CD4-positive, CD25-positive, alpha-beta regulatory T cell (primary cell): Measurements from ENCODE around the gene RPL13. TPM values are rescaled to one million over a fixed set of nuclear protein-coding genes. Genes with fewer than 3 reads are reported as not detected.
A peak's percentile ranks its signal among the peaks of the same experiment; 100 is the strongest.

Experiments used
- ATAC-seq, 2 donors: fragments of 150-1000 bp; cut with Tn5 transposase; one replicate each; pipeline ENCODE4 v1.10.0; 2021; ENCODE audit warnings: low read depth in 2 of 2, moderate number of reproducible peaks in 2 of 2, moderate library complexity in 1 of 2
- DNase-seq, 3 donors: peaks; one replicate each; pipeline versions ENCODE4 v3.0.0 to v3.0.0-alpha.2; 2012 to 2022; ENCODE audit warnings: mixed read lengths in 1 of 3
- H3K27ac ChIP-seq: one replicate; pipeline ENCODE4 v1.7.0; 2013; ENCODE audit warnings: mild to moderate bottlenecking, low read length; ENCODE audit not compliant: insufficient read depth, poor library complexity, severe bottlenecking
- H3K27me3 ChIP-seq: one replicate; pipeline ENCODE4 v1.7.0; 2013; ENCODE audit warnings: low read length; ENCODE audit not compliant: control insufficient read depth, insufficient read depth
- H3K36me3 ChIP-seq: one replicate; pipeline ENCODE4 v1.7.0; 2013; ENCODE audit warnings: mild to moderate bottlenecking, low read length, moderate library complexity; ENCODE audit not compliant: control insufficient read depth, insufficient read depth
- H3K4me1 ChIP-seq: 2 replicates; pipeline ENCODE4 v1.7.0; 2013; ENCODE audit warnings: mild to moderate bottlenecking, low read length; ENCODE audit not compliant: insufficient read depth, control insufficient read depth, poor library complexity, severe bottlenecking
- H3K4me3 ChIP-seq: one replicate; pipeline ENCODE4 v1.7.0; 2013; ENCODE audit warnings: low read depth, mild to moderate bottlenecking, low read length, moderate library complexity
- H3K9me3 ChIP-seq, 2 experiments: 1 replicate in 1 of 2; 2 replicates in 1 of 2; pipeline ENCODE4 v1.7.0; 2013; ENCODE audit warnings: low read length in 2 of 2, mild to moderate bottlenecking in 1 of 2, moderate library complexity in 1 of 2; ENCODE audit not compliant: control insufficient read depth in 2 of 2
- H3K27ac Mint-ChIP-seq, 3 donors: one replicate each; pipeline ENCODE4 v1.8.0; 2020 to 2022; ENCODE audit warnings: mild to moderate bottlenecking in 3 of 3, mixed read lengths in 3 of 3, moderate library complexity in 2 of 3
- H3K27me3 Mint-ChIP-seq: one replicate; pipeline ENCODE4 v1.8.0; 2022; ENCODE audit warnings: mild to moderate bottlenecking, mixed read lengths
- H3K36me3 Mint-ChIP-seq: one replicate; pipeline ENCODE4 v1.8.0; 2020; ENCODE audit warnings: mixed read lengths
- H3K4me1 Mint-ChIP-seq, 4 donors: one replicate each; pipeline ENCODE4 v1.8.0; 2020 to 2022; ENCODE audit warnings: mixed read lengths in 4 of 4, mild to moderate bottlenecking in 1 of 4
- H3K4me3 Mint-ChIP-seq, 4 donors: one replicate each; pipeline ENCODE4 v1.8.0; 2020 to 2022; ENCODE audit warnings: mild to moderate bottlenecking in 4 of 4, mixed read lengths in 4 of 4, moderate library complexity in 3 of 4
- H3K9me3 Mint-ChIP-seq, 7 donors: one replicate each; pipeline ENCODE4 v1.8.0; 2020 to 2022; ENCODE audit warnings: mixed read lengths in 7 of 7, mild to moderate bottlenecking in 3 of 7, moderate library complexity in 2 of 7
- polyA plus RNA-seq, 4 donors: library from polyadenylated mRNA; unstranded; fragments of 300-500 nt; fragmentation: Illumina TruSeq; gene quantifications; one replicate each; pipeline ENCODE4 v1.2.3, GENCODE V29; 2021
- total RNA-seq: library from RNA; stranded (reverse); gene quantifications from one replicate; pipeline ENCODE4 v1.2.3, GENCODE V29; 2022

RPL13 gene
- total and polyA plus RNA-seq, 5 donors from 2014 or later, result 3,164 to 6,519 (median 4,220) TPM

- Mint-ChIP-seq H3K9me3 (no peaks in the 10 kb centered on the region), H3K36me3 (peaks cover 3% of the 10 kb centered on the region), H3K4me1 (peaks cover 0 to 9% (median 4%) of the 10 kb centered on the region in 4 donors), H3K27ac (no peak overlapping the region), H3K4me3 (no peak overlapping the region), H3K27me3 (peaks cover 14% of the 10 kb centered on the region)
- no peaks in the 10 kb centered on the region for H3K36me3 ChIP-seq
- no peak for ATAC-seq
- H3K4me3 ChIP-seq, result no peak overlapping the region
- H3K9me3 ChIP-seq, result no peaks in the 10 kb centered on the region
- peaks cover 4% of the 10 kb centered on the region for H3K27me3 ChIP-seq
- no peak overlapping the region for H3K27ac ChIP-seq
- DNase-seq, result no peak
- H3K4me1 ChIP-seq, result peaks cover 20% of the 10 kb centered on the region
Observed at GRCh38 chr16:89571636-89572035, 11.2 kb downstream of the RPL13 start.

DNA sequence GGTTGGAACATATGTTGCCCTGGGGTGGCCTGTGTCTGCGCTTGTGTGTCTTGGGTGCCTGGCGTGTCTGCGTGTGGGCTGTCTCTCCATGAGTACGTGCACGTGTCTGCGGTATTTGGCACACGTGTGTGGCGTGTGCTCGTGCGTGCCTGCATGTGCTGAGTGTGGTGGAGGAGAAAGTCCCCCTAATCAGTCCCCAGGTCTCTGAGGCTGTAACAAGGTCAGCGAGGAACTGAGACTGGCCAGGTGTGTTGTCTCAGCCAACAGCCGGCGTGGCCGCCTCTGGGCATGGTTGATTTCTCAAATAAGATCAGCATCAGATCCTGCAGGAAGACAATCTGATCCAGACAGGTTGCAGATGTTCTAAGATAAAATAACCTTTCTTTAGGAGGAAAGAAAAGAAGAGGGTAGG is 11.6 kb downstream of the RPL13 start:
- H3K4me3 Mint-ChIP-seq, result no peak overlapping the region
- peaks cover 3% of the 10 kb centered on the region for H3K36me3 Mint-ChIP-seq
- H3K4me3 ChIP-seq, result no peak overlapping the region
- H3K4me1 ChIP-seq, result peaks cover 20% of the 10 kb centered on the region
- H3K27me3 ChIP-seq, result peaks cover 4% of the 10 kb centered on the region
- H3K27me3 Mint-ChIP-seq, result peaks cover 14% of the 10 kb centered on the region
- H3K4me1 Mint-ChIP-seq, result peaks cover 0 to 9% (median 4%) of the 10 kb centered on the region in 4 donors
- no peak overlapping the region for H3K27ac Mint-ChIP-seq
- DNase-seq (no peak), ATAC-seq (no peak)
- no peak overlapping the region for H3K27ac ChIP-seq
- no peaks in the 10 kb centered on the region for H3K9me3 Mint-ChIP-seq
- no peaks in the 10 kb centered on the region for H3K9me3 ChIP-seq
- H3K36me3 ChIP-seq, result no peaks in the 10 kb centered on the region

- peaks cover 20% of the 10 kb centered on the region for H3K4me1 ChIP-seq
- no peak overlapping the region for H3K27ac ChIP-seq
- H3K4me3 Mint-ChIP-seq, result peak overlapping the region in 3 of 4 donors; percentile 48 to 61 (median 57)
- H3K36me3 Mint-ChIP-seq, result peaks cover 1% of the 10 kb centered on the region
- ATAC-seq (no peak), DNase-seq (no peak)
- H3K27me3 Mint-ChIP-seq, result peaks cover 20% of the 10 kb centered on the region
- H3K36me3 ChIP-seq, result no peaks in the 10 kb centered on the region
- peaks cover 0 to 9% (median 6%) of the 10 kb centered on the region in 4 donors for H3K4me1 Mint-ChIP-seq
- no peak overlapping the region for H3K27ac Mint-ChIP-seq
- no peaks in the 10 kb centered on the region for H3K9me3 Mint-ChIP-seq
- H3K4me3 ChIP-seq, result no peak overlapping the region
- H3K27me3 ChIP-seq, result peaks cover 4% of the 10 kb centered on the region
- H3K9me3 ChIP-seq, result no peaks in the 10 kb centered on the region
Observed at GRCh38 chr16:89572485-89573205, 12.2 kb downstream of the RPL13 start.

DNA sequence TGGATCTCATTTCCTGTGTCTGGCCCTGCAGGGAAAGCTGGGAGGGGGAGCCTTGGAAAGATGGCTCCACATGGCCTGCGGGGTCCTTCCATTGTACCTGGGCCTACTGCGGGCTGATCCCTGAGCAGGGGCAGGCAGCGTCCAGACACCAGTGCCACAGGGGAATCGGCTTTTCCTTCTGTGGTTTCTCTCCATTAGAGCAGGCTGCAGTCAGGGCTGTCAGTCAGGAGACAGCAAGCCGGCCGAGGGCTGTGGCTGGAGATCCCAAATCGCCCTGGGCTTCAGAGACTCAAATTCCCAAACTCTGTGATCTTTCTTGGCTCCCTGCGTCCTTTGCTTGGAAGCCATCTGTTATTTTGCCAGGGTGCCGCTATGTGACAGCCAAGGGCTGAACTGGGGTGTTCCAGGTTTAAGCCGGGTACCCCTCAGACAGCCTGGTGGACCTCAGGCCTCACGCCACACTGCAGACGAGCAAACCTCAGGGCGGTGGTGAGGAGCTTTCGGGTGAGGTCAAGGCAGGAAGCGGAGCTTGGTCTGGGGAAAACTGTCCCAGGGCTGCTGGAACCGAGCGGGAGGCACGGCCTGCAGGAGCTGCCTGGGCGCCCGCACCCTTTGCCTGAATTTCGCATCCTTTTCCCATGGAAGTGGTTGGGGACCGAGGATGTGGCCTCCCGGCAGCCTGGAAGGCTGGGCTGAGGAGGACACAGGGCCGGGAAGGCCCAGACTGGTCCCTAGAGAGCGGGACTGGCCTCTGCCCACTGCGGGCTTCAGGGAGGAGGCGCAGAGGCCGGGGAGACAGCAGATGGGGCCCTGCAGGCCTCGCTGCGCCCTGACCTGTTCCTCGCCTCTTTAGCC is 13.6 kb downstream of the RPL13 start:
- Mint-ChIP-seq H3K27me3 (peaks cover 20% of the 10 kb centered on the region), H3K4me1 (peaks cover 0 to 9% (median 6%) of the 10 kb centered on the region in 4 donors), H3K36me3 (no peaks in the 10 kb centered on the region), H3K27ac (peak overlapping the region in 1 of 3 donors; percentile 73), H3K4me3 (peak overlapping the region in 3 of 4 donors; percentile 23 to 32 (median 24)), H3K9me3 (no peaks in the 10 kb centered on the region)
- Histone ChIP-seq H3K36me3 (no peaks in the 10 kb centered on the region), H3K4me3 (no peak overlapping the region), H3K27ac (no peak overlapping the region), H3K9me3 (no peaks in the 10 kb centered on the region), H3K27me3 (peaks cover 4% of the 10 kb centered on the region), H3K4me1 (peaks cover 20% of the 10 kb centered on the region)
- ATAC-seq (no peak), DNase-seq (no peak)

- no peaks in the 10 kb centered on the region for H3K36me3 Mint-ChIP-seq
Observed at GRCh38 chr16:89574681-89575246, 14.3 kb downstream of the RPL13 start.

DNA sequence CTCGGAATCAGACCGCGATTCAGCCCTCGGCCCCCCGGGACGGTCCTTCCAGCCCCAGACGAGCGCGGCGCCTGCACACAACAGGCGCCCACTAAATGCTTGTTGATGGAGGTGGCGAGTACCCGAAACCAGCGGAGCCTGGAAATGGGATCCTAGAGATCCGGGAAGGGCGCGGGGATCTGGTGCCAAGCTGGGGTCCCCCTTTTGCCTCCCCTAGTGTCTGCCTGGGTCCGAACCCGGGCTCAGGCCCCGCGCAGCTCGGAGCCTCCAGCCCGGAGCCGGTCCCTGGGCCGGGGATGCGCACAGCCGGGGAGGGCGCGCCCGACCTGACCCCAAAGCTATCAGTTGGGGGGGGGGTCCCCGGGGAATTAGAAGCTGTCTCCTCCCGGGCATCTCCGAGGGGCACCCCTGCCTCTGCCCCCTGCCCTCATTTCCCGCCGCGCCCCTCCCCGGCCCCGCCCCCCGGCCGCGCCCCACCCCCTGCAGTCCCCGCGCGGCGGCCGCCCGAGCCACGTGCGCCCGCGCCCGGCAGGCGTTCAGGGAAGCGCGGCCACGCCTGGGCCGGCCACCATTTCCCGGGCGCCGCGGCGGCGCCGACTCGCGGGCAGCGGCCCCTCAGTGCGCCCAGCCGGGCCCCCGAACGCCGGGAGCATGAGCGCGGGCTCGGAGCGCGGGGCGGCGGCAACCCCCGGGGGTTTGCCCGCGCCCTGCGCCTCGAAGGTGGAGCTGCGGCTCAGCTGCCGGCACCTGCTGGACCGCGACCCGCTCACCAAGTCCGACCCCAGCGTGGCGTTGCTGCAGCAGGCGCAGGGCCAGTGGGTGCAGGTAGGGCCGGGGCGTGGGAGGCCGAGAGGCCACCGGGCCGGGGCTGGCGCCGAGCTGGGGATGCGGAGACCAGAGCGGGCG is 15.0 kb downstream of the RPL13 start, which contains the start of gene CPNE7:
Gene CPNE7 (plus strand): TSS at position 512 of the 906 bp plus-strand sequence. CDS start 140 bp downstream, at position 652.
- Histone ChIP-seq H3K9me3 (no peaks in the 10 kb centered on the region), H3K27ac (no peak within 1 kb of the TSS), H3K27me3 (peaks cover 4% of the 10 kb centered on the region), H3K4me1 (peaks cover 20% of the 10 kb centered on the region), H3K36me3 (no peaks in the 10 kb centered on the region), H3K4me3 (no peak within 1 kb of the TSS)
- Mint-ChIP-seq H3K27me3 (peaks cover 20% of the 10 kb centered on the region), H3K4me3 (peak within 1 kb of the TSS in 2 of 4 donors; percentile 58 to 80), H3K36me3 (no peaks in the 10 kb centered on the region), H3K9me3 (no peaks in the 10 kb centered on the region), H3K27ac (no peak within 1 kb of the TSS), H3K4me1 (peaks cover 0 to 9% (median 6%) of the 10 kb centered on the region in 4 donors)
- ATAC-seq, result no peak
- no peak for DNase-seq

More at GRCh38 chr16:89574681-89575246, 14.3 kb downstream of the RPL13 start:
- Histone ChIP-seq H3K9me3 (no peaks in the 10 kb centered on the region), H3K27me3 (peaks cover 4% of the 10 kb centered on the region), H3K4me3 (no peak overlapping the region), H3K27ac (no peak overlapping the region), H3K4me1 (peaks cover 20% of the 10 kb centered on the region), H3K36me3 (no peaks in the 10 kb centered on the region)
- Mint-ChIP-seq H3K27me3 (peaks cover 20% of the 10 kb centered on the region), H3K9me3 (no peaks in the 10 kb centered on the region), H3K27ac (no peak overlapping the region), H3K4me1 (peaks cover 0 to 9% (median 6%) of the 10 kb centered on the region in 4 donors), H3K4me3 (peak overlapping the region in 2 of 4 donors; percentile 58 to 80)
- peak; percentile 30 to 60 for ATAC-seq
- DNase-seq, result peak in 1 of 3 donors; percentile 42
